ENCODE data around the gene MUCL3. TPM values are rescaled to one million over a fixed set of nuclear protein-coding genes. Genes with fewer than 3 reads are reported as not detected.
"Not testable (repeated sequence)": the region's sequence is repeated elsewhere in the genome, so short reads cannot be mapped to it uniquely, and the experiment has no call there.

MUCL3 gene
- total and polyA plus RNA-seq, 12 donors, result under 0.01 to 0.02 TPM; not detected in 10

DNA sequence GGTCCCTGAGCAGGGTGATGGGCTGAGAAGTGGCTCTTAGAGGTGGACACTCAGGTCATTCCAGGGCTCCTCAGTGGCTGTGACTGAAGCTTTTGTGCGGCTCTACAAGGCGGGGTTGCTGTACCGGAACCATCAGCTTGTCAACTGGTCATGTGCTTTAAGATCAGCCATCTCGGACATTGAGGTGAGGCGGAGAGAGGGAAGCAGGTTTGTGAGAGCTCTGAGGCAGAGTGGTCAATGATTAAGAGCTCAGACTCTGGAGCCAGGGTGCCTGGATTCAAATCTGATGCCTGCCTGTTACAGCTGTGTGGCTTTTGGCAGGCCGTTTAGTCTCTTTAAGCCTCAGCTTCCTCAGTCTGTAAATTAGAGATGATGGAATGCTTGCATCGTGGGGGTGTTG is 23.7 kb upstream of the MUCL3 start:
- no peak for DNase-seq
- Histone ChIP-seq H3K4me3 (no peak overlapping the region), H3K27me3 (no peaks in the 10 kb centered on the region), H3K9me3 (replicated peaks in 1 of 3) (no peaks in the 10 kb centered on the region), H3K4me1 (replicated peaks in 1 of 2) (peaks cover 10 to 24% of the 10 kb centered on the region in 2 donors), H3K27ac (no peak overlapping the region), H3K36me3 (replicated peaks in 1 of 2) (peaks cover 0 to 60% of the 10 kb centered on the region in 2 donors)
- intact Hi-C loops (cut with DNase I), result loop anchor here in 1 of 2 donors (5.0 kb wide), 2 partner anchors 125 to 160 kb away; no protein-coding TSS in a partner anchor
- TF ChIP-seq POLR2A (IDR thresholded peaks at IDR 0.05), result no peak
- TF ChIP-seq, protein P1, sequence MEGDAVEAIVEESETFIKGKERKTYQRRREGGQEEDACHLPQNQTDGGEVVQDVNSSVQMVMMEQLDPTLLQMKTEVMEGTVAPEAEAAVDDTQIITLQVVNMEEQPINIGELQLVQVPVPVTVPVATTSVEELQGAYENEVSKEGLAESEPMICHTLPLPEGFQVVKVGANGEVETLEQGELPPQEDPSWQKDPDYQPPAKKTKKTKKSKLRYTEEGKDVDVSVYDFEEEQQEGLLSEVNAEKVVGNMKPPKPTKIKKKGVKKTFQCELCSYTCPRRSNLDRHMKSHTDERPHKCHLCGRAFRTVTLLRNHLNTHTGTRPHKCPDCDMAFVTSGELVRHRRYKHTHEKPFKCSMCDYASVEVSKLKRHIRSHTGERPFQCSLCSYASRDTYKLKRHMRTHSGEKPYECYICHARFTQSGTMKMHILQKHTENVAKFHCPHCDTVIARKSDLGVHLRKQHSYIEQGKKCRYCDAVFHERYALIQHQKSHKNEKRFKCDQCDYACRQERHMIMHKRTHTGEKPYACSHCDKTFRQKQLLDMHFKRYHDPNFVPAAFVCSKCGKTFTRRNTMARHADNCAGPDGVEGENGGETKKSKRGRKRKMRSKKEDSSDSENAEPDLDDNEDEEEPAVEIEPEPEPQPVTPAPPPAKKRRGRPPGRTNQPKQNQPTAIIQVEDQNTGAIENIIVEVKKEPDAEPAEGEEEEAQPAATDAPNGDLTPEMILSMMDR (IDR thresholded peaks at IDR 0.05), result no peak
- 90 to 94% (median 92%) methylated on average over 4 to 7 of the region's 7 CpGs for WGBS, 4 donors

DNA sequence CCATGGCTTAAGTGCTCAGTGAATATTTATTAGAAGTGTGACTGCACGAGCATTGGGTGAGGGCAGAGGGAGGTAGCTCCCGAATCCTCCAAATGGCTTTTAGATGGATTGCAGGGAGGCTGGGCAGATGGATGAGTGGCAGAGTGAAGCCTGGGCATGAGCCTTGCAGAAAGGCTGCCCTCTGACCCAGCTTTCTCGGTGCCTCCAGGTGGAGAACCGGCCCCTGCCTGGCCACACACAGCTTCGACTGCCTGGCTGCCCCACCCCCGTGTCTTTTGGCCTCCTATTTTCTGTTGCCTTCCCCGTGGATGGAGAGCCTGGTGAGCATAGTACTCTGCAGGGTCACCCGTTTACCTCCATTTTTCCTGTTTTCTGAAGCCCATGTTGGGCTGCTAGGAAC is 23.3 kb upstream of the MUCL3 start:
- H3K4me3 ChIP-seq, result no peak overlapping the region
- H3K27ac ChIP-seq, result no peak overlapping the region
- H3K4me1 ChIP-seq (replicated peaks in 1 of 2), result peaks cover 10 to 24% of the 10 kb centered on the region in 2 donors
- no peaks in the 10 kb centered on the region for H3K27me3 ChIP-seq
- H3K9me3 ChIP-seq (replicated peaks in 1 of 3), result no peaks in the 10 kb centered on the region
- 88 to 94% (median 92%) methylated on average over 8 of the region's 8 CpGs for WGBS, 4 donors
- peaks cover 0 to 60% of the 10 kb centered on the region in 2 donors for H3K36me3 ChIP-seq (replicated peaks in 1 of 2)
- TF ChIP-seq, protein P1 (IDR thresholded peaks at IDR 0.05), result no peak
- TF ChIP-seq POLR2A (IDR thresholded peaks at IDR 0.05), result no peak
- DNase-seq, result no peak
- intact Hi-C loops (cut with DNase I), result loop anchor here in 1 of 2 donors (5.0 kb wide), 2 partner anchors 125 to 160 kb away; no protein-coding TSS in a partner anchor

DNA sequence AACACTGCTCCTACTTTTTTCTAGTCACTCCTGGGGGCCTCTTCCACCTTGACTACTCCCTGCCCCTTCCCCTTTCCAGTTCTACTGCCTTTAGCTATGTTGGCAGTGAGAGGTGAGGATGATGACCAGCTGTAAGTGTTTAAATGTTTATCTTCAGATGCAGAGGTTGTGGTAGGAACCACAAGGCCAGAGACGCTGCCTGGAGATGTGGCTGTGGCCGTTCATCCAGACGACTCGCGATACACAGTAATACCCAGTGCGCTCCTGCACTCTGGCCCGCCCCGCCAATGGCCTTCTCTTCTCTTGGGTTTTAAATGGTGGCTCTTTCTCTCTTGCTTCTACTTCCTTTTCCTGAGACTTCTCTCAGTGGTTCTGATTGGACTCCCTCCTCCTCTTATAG is 22.1 kb upstream of the MUCL3 start:
- intact Hi-C loops (cut with DNase I), result loop anchor here in 1 of 2 donors (5.0 kb wide), 2 partner anchors 124 to 159 kb away; no protein-coding TSS in a partner anchor
- peaks cover 0 to 68% of the 10 kb centered on the region in 2 donors for H3K36me3 ChIP-seq (replicated peaks in 1 of 2)
- H3K4me1 ChIP-seq (replicated peaks in 1 of 2), result peaks cover 10 to 20% of the 10 kb centered on the region in 2 donors
- H3K9me3 ChIP-seq (replicated peaks in 1 of 3), result no peaks in the 10 kb centered on the region
- no peak for DNase-seq
- no peak overlapping the region for H3K27ac ChIP-seq
- TF ChIP-seq, protein P1 (IDR thresholded peaks at IDR 0.05), result no peak
- TF ChIP-seq POLR2A (IDR thresholded peaks at IDR 0.05), result no peak
- no peak overlapping the region for H3K4me3 ChIP-seq
- 89 to 98% (median 96%) methylated on average over 8 of the region's 8 CpGs for WGBS, 4 donors
- H3K27me3 ChIP-seq, result no peaks in the 10 kb centered on the region

DNA sequence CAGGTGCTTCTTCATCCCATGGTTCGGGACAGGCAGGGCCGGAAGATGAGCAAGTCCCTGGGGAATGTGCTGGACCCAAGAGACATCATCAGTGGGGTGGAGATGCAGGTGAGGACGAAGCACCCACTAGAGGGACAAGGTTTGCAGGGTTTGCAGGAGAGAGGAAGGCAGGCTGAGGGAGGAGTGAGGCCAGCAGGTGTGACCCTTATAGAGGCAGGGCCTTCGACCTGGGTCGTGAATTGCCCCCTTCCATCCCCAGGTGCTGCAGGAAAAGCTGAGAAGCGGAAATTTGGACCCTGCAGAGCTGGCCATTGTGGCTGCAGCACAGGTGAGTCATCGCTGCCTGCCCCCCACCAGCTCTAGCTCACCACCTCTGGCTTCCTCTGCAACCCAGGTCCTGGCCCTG is 18.3 kb upstream of the MUCL3 start:
- Histone ChIP-seq H3K36me3 (replicated peaks in 1 of 2) (peaks cover 0 to 81% of the 10 kb centered on the region in 2 donors), H3K27me3 (no peaks in the 10 kb centered on the region), H3K27ac (no peak overlapping the region), H3K9me3 (replicated peaks in 1 of 3) (no peaks in the 10 kb centered on the region), H3K4me3 (no peak overlapping the region), H3K4me1 (replicated peaks in 1 of 2) (no peaks in the 10 kb centered on the region)
- TF ChIP-seq, protein P1 (IDR thresholded peaks at IDR 0.05), result no peak
- no peak for TF ChIP-seq POLR2A (IDR thresholded peaks at IDR 0.05)
- DNase-seq, result no peak
- 83 to 96% (median 95%) methylated on average over 3 to 7 of the region's 7 CpGs for WGBS, 4 donors
- intact Hi-C loops (cut with DNase I), result loop anchor here in 1 of 2 donors (5.0 kb wide), 1 partner anchor 155 kb away; no protein-coding TSS in a partner anchor

DNA sequence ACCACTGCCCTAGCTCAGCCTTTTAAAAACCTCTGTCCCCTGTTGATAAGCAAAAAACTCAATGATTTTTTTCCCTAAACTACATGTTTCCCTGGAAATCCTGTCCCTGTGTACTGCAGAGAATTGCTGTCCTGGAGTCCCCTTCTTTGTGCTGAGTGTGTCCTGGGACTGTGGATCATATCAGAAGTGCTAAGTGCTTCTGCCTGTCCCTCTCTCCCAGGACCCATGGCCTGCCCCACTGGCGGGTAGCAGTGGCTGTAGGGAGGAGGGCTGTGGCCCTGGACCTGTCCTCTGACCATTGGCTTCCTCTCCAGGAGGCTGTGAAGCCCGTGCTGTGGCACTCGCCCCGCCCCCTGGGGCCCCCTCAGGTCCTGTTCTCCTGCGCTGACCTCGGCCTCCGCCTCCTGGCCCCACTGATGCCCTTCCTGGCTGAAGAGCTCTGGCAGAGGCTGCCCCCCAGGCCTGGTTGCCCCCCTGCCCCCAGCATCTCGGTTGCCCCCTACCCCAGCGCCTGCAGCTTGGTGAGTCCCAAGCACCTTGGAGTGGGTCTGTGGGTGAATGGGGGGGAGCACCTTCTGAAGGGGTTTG is 16.6 kb upstream of the MUCL3 start:
- peaks cover 0 to 67% of the 10 kb centered on the region in 2 donors for H3K36me3 ChIP-seq (replicated peaks in 1 of 2)

More for the DNA sequence above, 16.6 kb upstream of the MUCL3 start:
- not testable (repeated sequence) for H3K27ac ChIP-seq; DNase-seq; H3K4me3 ChIP-seq; H3K27me3 ChIP-seq; H3K9me3 ChIP-seq (replicated peaks in 1 of 3); H3K4me1 ChIP-seq (replicated peaks in 1 of 2)
- intact Hi-C loops (cut with DNase I), result loop anchor here in 1 of 2 donors (5.0 kb wide), 1 partner anchor 153 kb away; no protein-coding TSS in a partner anchor
- WGBS, 4 donors, result 80 to 91% (median 90%) methylated on average over 1 to 9 of the region's 9 CpGs
